HEK293 (cell line): ENCODE data around the gene SECTM1.

Experiments
- BCL11B ChIP-seq: fragments of 450-650 bp; formaldehyde crosslinking; IDR thresholded peaks from 2 replicates; pipeline ENCODE4 v1.5.1; 2016; ENCODE audit warnings: low read depth, missing biosample characterization, missing genetic modification characterization
- HIC1 ChIP-seq: fragments of 450-650 bp; formaldehyde crosslinking; IDR thresholded peaks from 2 replicates; pipeline ENCODE4 v1.5.1; 2016; ENCODE audit warnings: missing biosample characterization, missing genetic modification characterization
- KLF7 ChIP-seq: fragments of 450-650 bp; formaldehyde crosslinking; IDR thresholded peaks from 2 replicates; pipeline ENCODE4 v1.5.1; 2016; ENCODE audit warnings: missing biosample characterization, missing genetic modification characterization, borderline replicate concordance
- MYNN ChIP-seq: fragments of 450-650 bp; formaldehyde crosslinking; IDR thresholded peaks from 2 replicates; pipeline ENCODE4 v1.5.1; 2016; ENCODE audit warnings: missing biosample characterization, missing genetic modification characterization, borderline replicate concordance
- PRDM10 ChIP-seq: fragments of 450-650 bp; formaldehyde crosslinking; IDR thresholded peaks from 2 replicates; pipeline ENCODE4 v1.5.1; 2016; ENCODE audit warnings: missing biosample characterization, missing genetic modification characterization
- SP2 ChIP-seq: fragments of 450-650 bp; formaldehyde crosslinking; IDR thresholded peaks from 2 replicates; pipeline ENCODE4 v1.5.1; 2016; ENCODE audit warnings: missing biosample characterization, missing genetic modification characterization
- SP7 ChIP-seq: fragments of 450-650 bp; formaldehyde crosslinking; IDR thresholded peaks from 2 replicates; pipeline ENCODE4 v1.5.1; 2016; ENCODE audit warnings: missing biosample characterization, missing genetic modification characterization
- ZBTB48 ChIP-seq: fragments of 450-650 bp; formaldehyde crosslinking; IDR thresholded peaks from 2 replicates; pipeline ENCODE4 v1.5.1; 2016; ENCODE audit warnings: missing biosample characterization, missing genetic modification characterization
- ZNF155 ChIP-seq: fragments of 450-650 bp; formaldehyde crosslinking; IDR thresholded peaks from 2 replicates; pipeline ENCODE4 v1.5.1; 2016; ENCODE audit warnings: missing biosample characterization, missing genetic modification characterization
- ZNF16 ChIP-seq: fragments of 450-650 bp; formaldehyde crosslinking; IDR thresholded peaks from 2 replicates; pipeline ENCODE4 v1.5.1; 2016; ENCODE audit warnings: low read depth, missing biosample characterization, missing genetic modification characterization
- ZNF175 ChIP-seq: fragments of 450-650 bp; formaldehyde crosslinking; IDR thresholded peaks from 2 replicates; pipeline ENCODE4 v1.5.1; 2016; ENCODE audit warnings: missing biosample characterization, missing genetic modification characterization
- ZNF211 ChIP-seq: fragments of 450-650 bp; formaldehyde crosslinking; IDR thresholded peaks from 2 replicates; pipeline ENCODE4 v1.5.1; 2016; ENCODE audit warnings: low read depth, missing biosample characterization, missing genetic modification characterization
- ZNF221 ChIP-seq: fragments of 450-650 bp; formaldehyde crosslinking; IDR thresholded peaks from 2 replicates; pipeline ENCODE4 v1.5.1; 2017; ENCODE audit warnings: missing biosample characterization, missing genetic modification characterization, borderline replicate concordance
- ZNF292 ChIP-seq: fragments of 450-650 bp; formaldehyde crosslinking; IDR thresholded peaks from 2 replicates; pipeline ENCODE4 v1.5.1; 2016; ENCODE audit warnings: low read depth, missing biosample characterization, missing genetic modification characterization, borderline replicate concordance
- ZNF354C ChIP-seq: fragments of 450-650 bp; formaldehyde crosslinking; IDR thresholded peaks from 2 replicates; pipeline ENCODE4 v1.5.1; 2016; ENCODE audit warnings: missing biosample characterization, missing genetic modification characterization, low read depth, borderline replicate concordance
- ZNF416 ChIP-seq: fragments of 450-650 bp; formaldehyde crosslinking; IDR thresholded peaks from 2 replicates; pipeline ENCODE4 v1.5.1; 2016; ENCODE audit warnings: missing biosample characterization, missing genetic modification characterization
- ZNF433 ChIP-seq: fragments of 450-650 bp; formaldehyde crosslinking; IDR thresholded peaks from 2 replicates; pipeline ENCODE4 v1.5.1; 2016; ENCODE audit warnings: missing biosample characterization, missing genetic modification characterization, low read depth
- ZNF518A ChIP-seq: fragments of 450-650 bp; formaldehyde crosslinking; conservative IDR thresholded peaks from 2 replicates; pipeline ENCODE4 v1.5.1; 2016; ENCODE audit warnings: low read depth, missing biosample characterization, missing genetic modification characterization
- ZNF530 ChIP-seq: fragments of 450-650 bp; formaldehyde crosslinking; IDR thresholded peaks from 2 replicates; pipeline ENCODE4 v1.5.1; 2016; ENCODE audit warnings: low read depth, missing biosample characterization, missing genetic modification characterization
- ZNF544 ChIP-seq: fragments of 450-650 bp; formaldehyde crosslinking; IDR thresholded peaks from 2 replicates; pipeline ENCODE4 v1.5.0; 2017; ENCODE audit warnings: missing biosample characterization, missing genetic modification characterization
- ZNF561 ChIP-seq: fragments of 450-650 bp; IDR thresholded peaks from 2 replicates; pipeline ENCODE4 v1.5.1; 2018; ENCODE audit warnings: missing biosample characterization, missing genetic modification characterization, borderline replicate concordance
- ZNF639 ChIP-seq: fragments of 450-650 bp; formaldehyde crosslinking; IDR thresholded peaks from 2 replicates; pipeline ENCODE4 v1.5.1; 2016; ENCODE audit warnings: missing biosample characterization, missing genetic modification characterization
- ZNF692 ChIP-seq: fragments of 450-650 bp; formaldehyde crosslinking; IDR thresholded peaks from 2 replicates; pipeline ENCODE4 v1.5.1; 2016; ENCODE audit warnings: missing biosample characterization, missing genetic modification characterization
- ZNF792 ChIP-seq: fragments of 450-650 bp; formaldehyde crosslinking; IDR thresholded peaks from 2 replicates; pipeline ENCODE4 v1.5.1; 2016; ENCODE audit warnings: missing biosample characterization, missing genetic modification characterization
- ZSCAN30 ChIP-seq: fragments of 450-650 bp; IDR thresholded peaks from 2 replicates; pipeline ENCODE4 v1.5.1; 2018; ENCODE audit warnings: missing biosample characterization, mild to moderate bottlenecking, missing genetic modification characterization, moderate library complexity

Gene SECTM1

GRCh38 chr17:82292251-82293154, 41.1 kb downstream of the SECTM1 start (continued):
- TF ChIP-seq ZNF211 (tag by site-specific recombination), result no peak
- no peak for TF ChIP-seq ZNF175
- TF ChIP-seq ZNF433 (tag by site-specific recombination), result no peak
- TF ChIP-seq ZNF530, result no peak
- peak; percentile 65 for TF ChIP-seq ZBTB48 (tag by site-specific recombination)
- no peak for TF ChIP-seq ZNF16 (tag by site-specific recombination)
- TF ChIP-seq ZSCAN30 (tag by site-specific recombination), result peak; percentile 81
- TF ChIP-seq ZNF155 (tag by site-specific recombination), result no peak
- TF ChIP-seq HIC1 (tag by site-specific recombination), result no peak
- peak; percentile 85 for TF ChIP-seq SP2
- no peak for TF ChIP-seq ZNF221 (tag by site-specific recombination)
- TF ChIP-seq MYNN (tag by site-specific recombination), result no peak
- 0 out of 2 replicates have a peak, but pooled peaks have one; percentile 55 for TF ChIP-seq ZNF561 (tag by site-specific recombination)
- no peak for TF ChIP-seq ZNF416 (tag by site-specific recombination)
- 0 out of 2 replicates have a peak, but pooled peaks have one; percentile 44 for TF ChIP-seq ZNF692
- TF ChIP-seq ZNF639 (tag by site-specific recombination), result no peak
- TF ChIP-seq ZNF544, result no peak
- peak; percentile 90 for TF ChIP-seq PRDM10 (tag by site-specific recombination)
- TF ChIP-seq SP7 (tag by site-specific recombination), result peak; percentile 74
- peak; percentile 20; the same call in 1 of the 2 replicates for TF ChIP-seq BCL11B (tag by site-specific recombination)
- no peak for TF ChIP-seq ZNF354C
- no peak for TF ChIP-seq KLF7 (tag by site-specific recombination)
- no peak for TF ChIP-seq ZNF292
- TF ChIP-seq ZNF518A (tag by site-specific recombination), result no peak
- TF ChIP-seq ZNF792 (tag by site-specific recombination), result no peak
